Activated CD8-positive, alpha-beta memory T cell treated with anti-CD3 and anti-CD28 coated beads, Interleukin-2, amount 50 U/mL, for 48 hours (primary cell): ENCODE measurements around the gene C22orf31.
"Not testable (repeated sequence)": the region's sequence is repeated elsewhere in the genome, so short reads cannot be mapped to it uniquely, and the experiment has no call there.

Experiments used
- DNase-seq: peaks from one replicate; pipeline ENCODE4 v3.0.0-alpha.2; 2020

Gene C22orf31

GRCh38 chr22:29061773-29062172 lies at the start of gene C22orf31:
TSS of gene C22orf31 (minus strand) at chr22:29061831. CDS start at chr22:29061792, 39 bp downstream.
- no peak for DNase-seq

GRCh38 chr22:29110946-29111345 lies 49.3 kb upstream of the C22orf31 start:
- DNase-seq: no peak

GRCh38 chr22:29109822-29110221 lies 48.2 kb upstream of the C22orf31 start:
- DNase-seq: no peak

GRCh38 chr22:29108137-29108536 lies 46.5 kb upstream of the C22orf31 start:
- no peak for DNase-seq

- no peak for DNase-seq
These were observed 45.2 kb upstream of the C22orf31 start for GRCh38 chr22:29106839-29107238.

GRCh38 chr22:29105468-29105867 lies 43.8 kb upstream of the C22orf31 start:
- DNase-seq: no peak

- no peak for DNase-seq
These were observed 41.5 kb upstream of the C22orf31 start for GRCh38 chr22:29103121-29103520.

GRCh38 chr22:29102300-29102699 lies 40.7 kb upstream of the C22orf31 start:
- no peak for DNase-seq

GRCh38 chr22:29098296-29098695 lies 36.7 kb upstream of the C22orf31 start:
- no peak for DNase-seq

- DNase-seq: no peak
These were observed 35.4 kb upstream of the C22orf31 start for GRCh38 chr22:29096736-29097669.

- no peak for DNase-seq
These were observed 33.8 kb upstream of the C22orf31 start for GRCh38 chr22:29095459-29095858.

- DNase-seq: no peak
These were observed 32.1 kb upstream of the C22orf31 start for GRCh38 chr22:29093501-29094300.

- no peak for DNase-seq
These were observed 31.4 kb upstream of the C22orf31 start for GRCh38 chr22:29093030-29093429.

- no peak for DNase-seq
These were observed 30.6 kb upstream of the C22orf31 start for GRCh38 chr22:29092243-29092642.

GRCh38 chr22:29090039-29090438 lies 28.4 kb upstream of the C22orf31 start:
- no peak for DNase-seq

GRCh38 chr22:29089507-29089906 lies 27.9 kb upstream of the C22orf31 start:
- DNase-seq: no peak

GRCh38 chr22:29088809-29089208 lies 27.2 kb upstream of the C22orf31 start:
- DNase-seq: no peak

- DNase-seq: no peak
These were observed 25.4 kb upstream of the C22orf31 start for GRCh38 chr22:29087012-29087411.

GRCh38 chr22:29083933-29084591 lies 22.4 kb upstream of the C22orf31 start:
- DNase-seq: no peak

GRCh38 chr22:29083576-29083932 lies 21.9 kb upstream of the C22orf31 start:
- DNase-seq: not testable (repeated sequence)

- no peak for DNase-seq
These were observed 21.4 kb upstream of the C22orf31 start for GRCh38 chr22:29082826-29083545.

- DNase-seq: no peak
These were observed 20.0 kb upstream of the C22orf31 start for GRCh38 chr22:29081517-29082236.
